Caki2 (cell line): ENCODE results near the gene UBE2Q1. TPM values are rescaled to one million over a fixed set of nuclear protein-coding genes. Genes with fewer than 3 reads are reported as not detected.

ENCODE experiments used
- DNase-seq: peaks from one replicate; pipeline ENCODE4 v3.0.0-alpha.2; 2015; ENCODE audit warnings: low read depth
- in situ Hi-C: cut with HindIII; loops from 2 replicates; pipeline ENCODE4 v1.10.0; 2016; ENCODE audit warnings: low sequenced_read_pairs, low pct_unique_long_range_greater_than_20kb, mixed read lengths
- total RNA-seq: library from RNA; depleted of rRNA; stranded (reverse); fragments of >200 nt; shearing (Covaris generic); gene quantifications from 2 replicates; pipeline ENCODE4 v1.2.3, GENCODE V29; 2014; ENCODE audit warnings: low replicate concordance; rRNA removed

Gene UBE2Q1
- 36.7 and 53.7 TPM in 2 replicates for total RNA-seq

- no peak for DNase-seq
- in situ Hi-C loops, result no loop called here
Measured at GRCh38 chr1:154557939-154558719, at the start of gene UBE2Q1. Gene UBE2Q1 (minus strand): TSS chr1:154558662. CDS start chr1:154558553, 109 bp downstream.

GRCh38 chr1:154607609-154608396, 49.3 kb upstream of the UBE2Q1 start, which contains the start of gene ADAR:
Gene ADAR (minus strand): TSS chr1:154608186. CDS start chr1:154608006, 180 bp downstream.
- in situ Hi-C loops, result no loop called here
- DNase-seq, result peak; percentile 91

- in situ Hi-C loops, result no loop called here
- no peak for DNase-seq
Measured at GRCh38 chr1:154607106-154607608, 48.7 kb upstream of the UBE2Q1 start.

- no peak for DNase-seq
- in situ Hi-C loops, result no loop called here
Measured at GRCh38 chr1:154605534-154605933, 47.1 kb upstream of the UBE2Q1 start.

GRCh38 chr1:154603317-154603716, 44.9 kb upstream of the UBE2Q1 start:
- in situ Hi-C loops, result no loop called here

GRCh38 chr1:154599658-154600057, 41.2 kb upstream of the UBE2Q1 start:
- in situ Hi-C loops, result no loop called here
- DNase-seq, result no peak

More at GRCh38 chr1:154603317-154603716, 44.9 kb upstream of the UBE2Q1 start:
- no peak for DNase-seq

GRCh38 chr1:154598871-154599635, 40.6 kb upstream of the UBE2Q1 start:
- in situ Hi-C loops, result no loop called here
- no peak for DNase-seq

GRCh38 chr1:154595621-154596020, 37.2 kb upstream of the UBE2Q1 start:
- in situ Hi-C loops, result no loop called here
- no peak for DNase-seq

GRCh38 chr1:154594811-154595210, 36.3 kb upstream of the UBE2Q1 start:
- in situ Hi-C loops, result no loop called here
- DNase-seq, result no peak

GRCh38 chr1:154593390-154593789, 34.9 kb upstream of the UBE2Q1 start:
- in situ Hi-C loops, result no loop called here
- DNase-seq, result no peak

GRCh38 chr1:154591206-154591605, 32.7 kb upstream of the UBE2Q1 start:
- DNase-seq, result no peak
- in situ Hi-C loops, result no loop called here

GRCh38 chr1:154590756-154591155, 32.3 kb upstream of the UBE2Q1 start:
- no peak for DNase-seq
- in situ Hi-C loops, result no loop called here

GRCh38 chr1:154589780-154590179, 31.3 kb upstream of the UBE2Q1 start:
- no peak for DNase-seq
- in situ Hi-C loops, result no loop called here

GRCh38 chr1:154586641-154587040, 28.2 kb upstream of the UBE2Q1 start:
- in situ Hi-C loops, result no loop called here
- DNase-seq, result no peak

- in situ Hi-C loops, result no loop called here
- DNase-seq, result no peak
Measured at GRCh38 chr1:154586231-154586630, 27.8 kb upstream of the UBE2Q1 start.

GRCh38 chr1:154584267-154584994, 26.0 kb upstream of the UBE2Q1 start:
- DNase-seq, result peak; percentile 44
- in situ Hi-C loops, result no loop called here

GRCh38 chr1:154583773-154584172, 25.3 kb upstream of the UBE2Q1 start:
- peak; percentile 94 for DNase-seq
- in situ Hi-C loops, result no loop called here

GRCh38 chr1:154582885-154583284, 24.4 kb upstream of the UBE2Q1 start:
- in situ Hi-C loops, result no loop called here
- no peak for DNase-seq
